Measurements from ENCODE around the gene CMTM5.
"Not testable (repeated sequence)": the region's sequence is repeated elsewhere in the genome, so short reads cannot be mapped to it uniquely, and the experiment has no call there.

Gene CMTM5

DNA sequence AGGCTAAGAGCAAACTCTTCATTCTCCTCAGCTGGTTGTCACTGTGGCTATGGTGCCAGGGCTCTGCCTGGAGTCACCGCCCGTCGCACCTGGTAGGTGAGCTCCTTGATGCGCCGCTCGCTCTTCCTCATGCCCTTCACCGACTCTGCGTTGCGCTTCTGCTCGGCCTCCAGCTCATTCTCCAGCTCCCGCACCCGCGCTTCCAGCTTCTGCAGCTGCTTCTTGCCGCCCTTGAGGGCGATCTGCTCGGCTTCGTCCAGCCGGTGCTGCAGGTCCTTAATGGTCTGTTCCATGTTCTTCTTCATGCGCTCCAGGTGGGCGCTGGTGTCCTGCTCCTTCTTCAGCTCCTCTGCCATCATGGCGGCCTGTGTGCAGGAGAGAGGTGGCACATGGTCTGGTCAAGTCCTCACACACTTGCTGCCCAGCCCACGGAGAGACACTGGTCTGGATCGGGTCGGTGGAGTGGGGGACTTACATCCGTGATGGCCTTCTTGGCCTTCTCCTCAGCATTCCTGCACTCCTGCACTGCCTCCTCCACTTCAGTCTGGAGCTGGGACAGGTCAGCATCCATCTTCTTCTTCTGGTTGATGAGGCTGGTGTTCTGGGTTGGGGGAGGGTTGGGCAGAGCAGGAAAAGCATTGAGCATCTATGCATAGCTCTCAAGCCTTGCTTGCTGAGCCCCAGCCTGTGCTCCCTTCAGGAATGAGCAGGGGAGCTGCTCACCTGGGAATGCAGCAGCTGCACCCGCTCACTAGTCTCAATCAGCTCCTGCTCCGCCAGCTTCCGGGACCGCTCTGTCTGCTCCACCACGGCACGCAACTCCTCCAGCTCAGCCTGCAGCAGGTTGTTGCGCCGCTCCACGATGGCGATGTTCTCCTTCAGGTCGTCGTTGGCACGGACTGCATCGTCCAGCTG is 38.3 kb downstream of the CMTM5 start:
- no peak for DNase-seq (ENCODE audit: low read depth in 2 of 2)

DNA sequence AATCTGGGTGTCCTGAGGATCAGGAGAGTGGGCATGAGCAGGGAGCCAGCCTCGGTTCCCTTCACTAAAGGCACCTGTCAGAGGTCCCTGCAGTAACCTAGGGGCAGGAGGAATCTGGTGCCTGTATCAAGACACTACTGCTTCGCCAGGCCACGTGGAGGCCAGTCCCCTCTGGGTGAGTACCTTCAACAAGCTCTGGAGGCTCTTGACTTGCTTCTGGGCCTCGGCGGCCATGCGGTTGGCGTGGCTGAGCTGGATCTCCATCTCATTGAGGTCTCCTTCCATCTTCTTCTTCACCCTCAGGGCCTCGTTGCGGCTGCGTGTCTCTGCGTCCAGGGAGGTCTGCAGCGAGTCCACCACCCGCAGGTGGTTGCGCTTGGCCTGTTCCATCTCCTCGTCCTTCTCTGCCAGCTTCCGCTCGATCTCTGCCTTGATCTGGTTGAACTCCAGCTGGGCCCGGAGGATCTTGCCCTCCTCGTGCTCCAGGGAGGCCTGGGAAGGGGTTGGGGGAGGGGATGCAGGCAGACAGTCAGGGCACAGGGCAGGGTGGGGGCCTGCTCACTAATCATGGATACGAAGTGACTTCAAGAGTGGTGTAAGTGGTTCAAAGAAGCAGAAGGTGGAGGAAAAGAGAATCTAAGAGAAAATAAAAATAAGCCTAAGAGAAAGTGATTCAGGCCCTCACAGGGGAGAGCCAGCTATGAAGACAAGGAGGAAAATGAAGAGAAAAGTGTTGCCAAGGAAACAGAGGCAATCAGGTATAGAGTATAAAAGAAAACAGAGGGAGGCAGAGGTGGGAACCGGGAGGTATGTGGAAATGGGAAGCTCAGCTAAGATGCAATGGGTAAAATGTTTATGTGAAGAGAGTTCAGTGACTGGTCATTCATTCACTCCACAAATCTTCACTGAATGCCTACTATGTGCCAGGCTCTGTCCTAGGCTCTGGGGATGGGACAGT is 39.3 kb downstream of the CMTM5 start:
- no peak for DNase-seq (ENCODE audit: low read depth in 2 of 2)

- no peak for DNase-seq (ENCODE audit: low read depth in 2 of 2)
Observed at GRCh38 chr14:23416801-23417200, 40.0 kb downstream of the CMTM5 start.

GRCh38 chr14:23417269-23417668 is 40.4 kb downstream of the CMTM5 start:
- DNase-seq (ENCODE audit: low read depth in 2 of 2) = not testable (repeated sequence)

- no peak for DNase-seq (ENCODE audit: low read depth in 2 of 2)
Observed at GRCh38 chr14:23418021-23418420, 41.2 kb downstream of the CMTM5 start.

DNA sequence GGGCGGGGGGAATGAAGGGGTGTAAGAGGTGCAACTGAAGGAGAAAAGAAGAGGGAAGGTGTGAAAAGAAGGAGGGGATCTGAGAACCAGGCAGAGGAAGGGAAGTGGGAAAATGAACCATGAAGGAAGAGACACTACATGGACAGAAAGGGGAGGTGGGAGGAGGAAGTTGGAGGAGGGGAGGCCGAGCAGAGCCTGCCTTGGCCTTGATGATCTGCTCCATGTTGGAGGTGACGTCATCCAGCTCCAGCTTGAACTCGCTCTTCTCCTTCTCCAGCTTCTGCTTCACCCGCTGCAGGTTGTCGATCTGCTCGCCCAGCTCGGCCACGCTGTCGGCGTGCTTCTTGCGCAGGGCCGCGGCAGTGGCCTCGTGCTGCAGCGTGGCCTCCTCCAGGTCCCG is 42.8 kb downstream of the CMTM5 start:
- DNase-seq (ENCODE audit: low read depth in 2 of 2) = not testable (repeated sequence)

- DNase-seq (ENCODE audit: low read depth in 2 of 2) = no peak
Observed at GRCh38 chr14:23421594-23421993, 44.7 kb downstream of the CMTM5 start.

DNA sequence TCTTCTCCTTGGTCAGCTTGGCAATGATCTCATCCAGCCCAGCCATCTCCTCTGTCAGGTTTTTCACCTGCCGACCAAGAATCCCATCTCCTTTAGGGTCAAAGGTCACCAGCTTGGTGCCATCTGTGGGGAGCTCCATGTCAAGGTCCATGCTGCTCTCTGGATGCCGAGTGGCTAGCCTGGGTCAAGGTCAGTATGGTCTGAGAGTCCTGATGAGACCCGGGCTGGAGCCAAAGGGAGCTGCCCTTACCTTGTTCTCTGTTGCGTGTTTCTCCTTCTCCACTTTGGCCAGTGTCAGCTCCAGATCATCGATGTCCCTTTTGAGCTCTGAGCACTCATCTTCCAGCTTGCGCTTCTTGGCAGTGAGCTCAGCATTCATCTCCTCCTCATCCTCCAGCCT is 46.8 kb downstream of the CMTM5 start:
- no peak for DNase-seq (ENCODE audit: low read depth in 2 of 2)

DNA sequence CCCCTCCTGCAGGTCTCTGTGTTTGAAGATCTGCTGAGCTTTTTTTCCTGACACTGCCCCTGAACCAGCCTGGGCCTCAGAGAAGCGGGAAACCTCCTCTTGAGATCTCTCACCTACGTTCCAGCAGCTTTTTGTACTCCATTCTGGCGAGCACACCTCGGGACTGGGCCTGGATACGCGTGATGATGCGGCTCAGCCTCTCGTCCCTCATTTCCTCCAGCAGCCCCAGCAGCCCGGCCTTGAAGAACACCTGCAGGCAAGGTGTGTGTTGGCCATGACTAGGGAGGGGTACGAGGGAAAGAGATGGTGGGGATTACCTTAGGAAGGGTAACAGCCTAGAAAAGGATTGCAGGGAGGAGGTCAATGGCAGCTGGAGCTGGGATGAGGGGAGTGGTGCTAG is 48.3 kb downstream of the CMTM5 start:
- no peak for DNase-seq (ENCODE audit: low read depth in 2 of 2)

DNA sequence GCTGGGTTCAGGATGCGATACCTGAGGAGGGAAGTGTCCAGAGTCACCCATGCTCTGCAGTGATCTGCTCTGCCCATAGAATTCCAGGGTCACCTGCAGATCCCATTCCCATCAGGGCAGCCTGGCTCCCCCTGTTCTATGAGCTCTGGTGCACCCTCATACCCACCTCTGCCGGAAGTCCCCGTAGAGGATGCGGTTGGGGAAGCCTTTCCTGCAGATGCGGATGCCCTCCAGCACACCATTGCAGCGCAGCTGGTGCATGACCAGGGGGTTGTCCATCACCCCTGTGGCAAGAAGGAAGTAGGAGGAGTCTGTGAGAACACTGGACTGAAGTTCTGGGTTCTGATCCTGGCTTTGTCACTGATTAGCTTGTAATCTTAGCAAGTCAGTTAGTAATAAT is 49.0 kb downstream of the CMTM5 start:
- not testable (repeated sequence) for DNase-seq (ENCODE audit: low read depth in 2 of 2)

DNA sequence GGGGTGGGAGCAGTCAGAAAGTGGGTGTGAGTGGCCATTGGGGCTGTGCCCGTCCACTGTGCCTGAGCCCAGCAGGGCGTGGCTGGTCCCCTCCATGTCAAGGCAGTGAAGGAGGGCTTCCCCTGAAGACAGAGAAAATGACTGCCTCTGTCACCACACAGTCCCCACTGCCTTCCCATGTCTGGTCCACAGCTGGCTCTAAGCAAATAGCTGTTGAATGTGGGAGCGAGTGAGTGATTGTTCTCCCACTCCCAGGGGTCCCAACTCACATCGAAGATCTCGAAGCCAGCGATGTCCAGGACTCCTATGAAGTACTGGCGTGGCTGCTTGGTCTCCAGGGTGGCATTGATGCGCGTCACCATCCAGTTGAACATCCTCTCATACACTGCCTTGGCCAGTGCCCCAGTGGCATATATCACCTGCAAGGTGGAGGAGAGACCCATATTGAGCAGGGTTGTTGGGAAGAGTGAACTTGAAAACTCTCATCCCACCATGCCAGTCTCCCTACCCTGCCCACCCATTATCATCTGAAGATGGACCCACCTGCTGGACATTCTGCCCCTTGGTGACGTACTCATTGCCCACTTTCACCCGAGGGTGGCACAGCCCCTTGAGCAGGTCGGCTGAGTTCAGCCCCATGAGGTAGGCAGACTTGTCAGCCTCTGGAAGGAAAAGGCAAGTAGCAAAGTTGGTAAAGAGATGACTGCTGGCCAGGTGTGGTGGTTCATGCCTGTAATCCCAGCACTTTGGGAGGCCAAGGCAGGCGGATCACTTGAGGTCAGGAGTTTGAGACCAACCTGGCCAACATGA is 52.0 kb downstream of the CMTM5 start:
- no peak for DNase-seq (ENCODE audit: low read depth in 2 of 2)
